Stimulated activated CD4-positive, alpha-beta T cell treated with anti-CD3 and anti-CD28 coated beads, Interleukin-15, amount 100 ng/mL, for 24 hours (primary cell): ENCODE results near the gene APLP2.
"Not testable (repeated sequence)": the region's sequence is repeated elsewhere in the genome, so short reads cannot be mapped to it uniquely, and the experiment has no call there.

Source experiments
- DNase-seq: peaks from one replicate; pipeline ENCODE4 v3.0.0-alpha.2; 2020

APLP2 gene

GRCh38 chr11:130069659-130070108, at the start of gene APLP2:
Gene APLP2 (plus strand): TSS chr11:130069894. CDS start chr11:130069978, 84 bp downstream.
- DNase-seq: peak; percentile 99

- no peak for DNase-seq
Measured at GRCh38 chr11:130020323-130020722, 49.4 kb upstream of the APLP2 start.

- DNase-seq: not testable (repeated sequence)
Measured at GRCh38 chr11:130021606-130022005, 48.1 kb upstream of the APLP2 start.

- DNase-seq: no peak
Measured at GRCh38 chr11:130022799-130023198, 46.9 kb upstream of the APLP2 start.

- no peak for DNase-seq
Measured at GRCh38 chr11:130023204-130023603, 46.5 kb upstream of the APLP2 start.

GRCh38 chr11:130024361-130024760, 45.3 kb upstream of the APLP2 start:
- DNase-seq: no peak

GRCh38 chr11:130025371-130025770, 44.3 kb upstream of the APLP2 start:
- no peak for DNase-seq

GRCh38 chr11:130029137-130029536, 40.6 kb upstream of the APLP2 start:
- DNase-seq: no peak

- DNase-seq: no peak
Measured at GRCh38 chr11:130031056-130031455, 38.6 kb upstream of the APLP2 start.

- no peak for DNase-seq
Measured at GRCh38 chr11:130031945-130032344, 37.7 kb upstream of the APLP2 start.

GRCh38 chr11:130032931-130033330, 36.8 kb upstream of the APLP2 start:
- DNase-seq: no peak

GRCh38 chr11:130034236-130034635, 35.5 kb upstream of the APLP2 start:
- no peak for DNase-seq

GRCh38 chr11:130037058-130037457, 32.6 kb upstream of the APLP2 start:
- DNase-seq: no peak

- DNase-seq: no peak
Measured at GRCh38 chr11:130037881-130038585, 31.7 kb upstream of the APLP2 start.

- DNase-seq: no peak
Measured at GRCh38 chr11:130040281-130040940, 29.3 kb upstream of the APLP2 start.

GRCh38 chr11:130042093-130042591, 27.6 kb upstream of the APLP2 start:
- DNase-seq: no peak

- DNase-seq: no peak
Measured at GRCh38 chr11:130043575-130043974, 26.1 kb upstream of the APLP2 start.

GRCh38 chr11:130047141-130047540, 22.6 kb upstream of the APLP2 start:
- DNase-seq: no peak

- DNase-seq: no peak
Measured at GRCh38 chr11:130049328-130049771, 20.3 kb upstream of the APLP2 start.

GRCh38 chr11:130050257-130050656, 19.4 kb upstream of the APLP2 start:
- DNase-seq: no peak

- no peak for DNase-seq
Measured at GRCh38 chr11:130051082-130051481, 18.6 kb upstream of the APLP2 start.

- DNase-seq: no peak
Measured at GRCh38 chr11:130052567-130052966, 17.1 kb upstream of the APLP2 start.

- DNase-seq: no peak
Measured at GRCh38 chr11:130054966-130055365, 14.7 kb upstream of the APLP2 start.

GRCh38 chr11:130055617-130056016, 14.1 kb upstream of the APLP2 start:
- DNase-seq: no peak
